RWPE2 (cell line): ENCODE results near the gene RTN4R.
A peak's percentile ranks its signal among the peaks of the same experiment; 100 is the strongest.

ENCODE experiments used
- ATAC-seq: fragments of 200-7000 bp; cut with Tn5 transposase; 3 replicates; pipeline ENCODE4 v1.9.1; 2021; ENCODE audit warnings: low read depth
- DNase-seq: peaks from one replicate; pipeline ENCODE4 v3.0.0-alpha.2; 2020; ENCODE audit warnings: low spot score
- H3K27ac ChIP-seq: fragments of 450-650 bp; 2 replicates; pipeline ENCODE4 v1.5.1; 2017; ENCODE audit warnings: mild to moderate bottlenecking; ENCODE audit not compliant: poor library complexity, severe bottlenecking
- H3K27me3 ChIP-seq: fragments of 250-450 bp; sonication (Bioruptor Pico); 2 replicates; pipeline ENCODE4 v1.5.1; 2021; ENCODE audit warnings: mild to moderate bottlenecking, moderate library complexity; ENCODE audit not compliant: insufficient read depth, poor library complexity, severe bottlenecking
- H3K36me3 ChIP-seq: fragments of 250-450 bp; sonication (Bioruptor Pico); 2 replicates; pipeline ENCODE4 v1.5.1; 2020; ENCODE audit warnings: low read depth, mild to moderate bottlenecking, moderate library complexity
- H3K4me1 ChIP-seq: fragments of 250-450 bp; sonication (Bioruptor Pico); 2 replicates; pipeline ENCODE4 v1.5.1; 2021; ENCODE audit warnings: mild to moderate bottlenecking, moderate library complexity; ENCODE audit not compliant: insufficient read depth, poor library complexity, severe bottlenecking
- H3K4me3 ChIP-seq: fragments of 250-450 bp; sonication (Bioruptor Pico); 2 replicates; pipeline ENCODE4 v1.5.1; 2021; ENCODE audit warnings: mild to moderate bottlenecking, moderate library complexity; ENCODE audit not compliant: severe bottlenecking
- H3K9me3 ChIP-seq: fragments of 250-450 bp; sonication (Bioruptor Pico); 2 replicates; pipeline ENCODE4 v1.5.1; 2021; ENCODE audit warnings: mild to moderate bottlenecking, moderate library complexity; ENCODE audit not compliant: severe bottlenecking
- TF ChIP-seq, protein P1 (sequence below): fragments of 450-650 bp; IDR thresholded peaks from one replicate; pipeline ENCODE4 v1.5.1; 2017; ENCODE audit warnings: mild to moderate bottlenecking, moderate library complexity; ENCODE audit not compliant: poor library complexity, severe bottlenecking

Gene RTN4R

GRCh38 chr22:20203552-20204201 is 64.4 kb downstream of the RTN4R start:
- no peak for DNase-seq
- Histone ChIP-seq H3K27me3 (no peaks in the 10 kb centered on the region), H3K9me3 (no peaks in the 10 kb centered on the region), H3K4me3 (no peak overlapping the region), H3K4me1 (peaks cover 16% of the 10 kb centered on the region), H3K36me3 (no peaks in the 10 kb centered on the region), H3K27ac (peak overlapping the region; percentile 67)
- peak; percentile 43 for ATAC-seq
- TF ChIP-seq, protein P1, sequence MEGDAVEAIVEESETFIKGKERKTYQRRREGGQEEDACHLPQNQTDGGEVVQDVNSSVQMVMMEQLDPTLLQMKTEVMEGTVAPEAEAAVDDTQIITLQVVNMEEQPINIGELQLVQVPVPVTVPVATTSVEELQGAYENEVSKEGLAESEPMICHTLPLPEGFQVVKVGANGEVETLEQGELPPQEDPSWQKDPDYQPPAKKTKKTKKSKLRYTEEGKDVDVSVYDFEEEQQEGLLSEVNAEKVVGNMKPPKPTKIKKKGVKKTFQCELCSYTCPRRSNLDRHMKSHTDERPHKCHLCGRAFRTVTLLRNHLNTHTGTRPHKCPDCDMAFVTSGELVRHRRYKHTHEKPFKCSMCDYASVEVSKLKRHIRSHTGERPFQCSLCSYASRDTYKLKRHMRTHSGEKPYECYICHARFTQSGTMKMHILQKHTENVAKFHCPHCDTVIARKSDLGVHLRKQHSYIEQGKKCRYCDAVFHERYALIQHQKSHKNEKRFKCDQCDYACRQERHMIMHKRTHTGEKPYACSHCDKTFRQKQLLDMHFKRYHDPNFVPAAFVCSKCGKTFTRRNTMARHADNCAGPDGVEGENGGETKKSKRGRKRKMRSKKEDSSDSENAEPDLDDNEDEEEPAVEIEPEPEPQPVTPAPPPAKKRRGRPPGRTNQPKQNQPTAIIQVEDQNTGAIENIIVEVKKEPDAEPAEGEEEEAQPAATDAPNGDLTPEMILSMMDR: no peak

GRCh38 chr22:20203142-20203551 is 65.0 kb downstream of the RTN4R start:
- H3K4me3 ChIP-seq: no peak overlapping the region

GRCh38 chr22:20201837-20202392 is 66.2 kb downstream of the RTN4R start:
- H3K9me3 ChIP-seq: no peaks in the 10 kb centered on the region
- no peaks in the 10 kb centered on the region for H3K36me3 ChIP-seq
- ATAC-seq (no peak), DNase-seq (no peak)
- TF ChIP-seq, protein P1: no peak
- peaks cover 16% of the 10 kb centered on the region for H3K4me1 ChIP-seq
- no peaks in the 10 kb centered on the region for H3K27me3 ChIP-seq
- no peak overlapping the region for H3K27ac ChIP-seq
- no peak overlapping the region for H3K4me3 ChIP-seq

More at GRCh38 chr22:20203142-20203551, 65.0 kb downstream of the RTN4R start:
- H3K27me3 ChIP-seq: no peaks in the 10 kb centered on the region
- peak overlapping the region; percentile 67 for H3K27ac ChIP-seq
- DNase-seq (no peak), ATAC-seq (peak; percentile 19)
- no peaks in the 10 kb centered on the region for H3K36me3 ChIP-seq
- H3K4me1 ChIP-seq: peaks cover 16% of the 10 kb centered on the region
- H3K9me3 ChIP-seq: no peaks in the 10 kb centered on the region
- TF ChIP-seq, protein P1: no peak

DNA sequence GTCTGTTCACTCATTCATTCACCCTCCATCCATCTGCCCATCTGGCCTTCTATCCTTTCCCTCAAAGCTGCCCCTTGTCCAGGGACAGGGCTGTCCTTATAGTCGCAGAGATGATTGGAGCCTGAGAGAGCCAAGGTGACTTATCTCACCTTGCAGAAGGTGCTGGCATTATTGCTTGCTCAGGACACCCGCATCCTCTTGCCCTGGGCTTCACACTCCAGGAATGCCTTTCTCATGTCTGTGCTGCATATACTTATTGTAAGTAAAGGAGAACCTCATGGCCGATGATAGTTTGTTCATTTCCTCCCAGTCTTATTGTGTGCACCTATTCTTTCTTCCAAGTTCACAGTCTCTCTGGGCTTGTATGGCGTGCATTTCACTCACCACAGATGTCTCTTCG is 68.2 kb downstream of the RTN4R start:
- no peak overlapping the region for H3K4me3 ChIP-seq
- no peaks in the 10 kb centered on the region for H3K27me3 ChIP-seq
- ATAC-seq (no peak), DNase-seq (no peak)
- TF ChIP-seq, protein P1: no peak
- no peak overlapping the region for H3K27ac ChIP-seq
- H3K9me3 ChIP-seq: no peaks in the 10 kb centered on the region
- H3K36me3 ChIP-seq: no peaks in the 10 kb centered on the region
- H3K4me1 ChIP-seq: peaks cover 12% of the 10 kb centered on the region

- DNase-seq: no peak
- Histone ChIP-seq H3K27ac (no peak overlapping the region), H3K27me3 (no peaks in the 10 kb centered on the region), H3K4me3 (no peak overlapping the region), H3K4me1 (peaks cover 11% of the 10 kb centered on the region), H3K9me3 (no peaks in the 10 kb centered on the region), H3K36me3 (no peaks in the 10 kb centered on the region)
- no peak for ATAC-seq
- TF ChIP-seq, protein P1: no peak
These were observed 68.7 kb downstream of the RTN4R start for GRCh38 chr22:20199413-20199842.
